Vagina (tissue), 2 donors: ENCODE results near the gene SCAI. TPM values are rescaled to one million over a fixed set of nuclear protein-coding genes. Genes with fewer than 3 reads are reported as not detected.
"Not testable (repeated sequence)": the region's sequence is repeated elsewhere in the genome, so short reads cannot be mapped to it uniquely, and the experiment has no call there.

Source experiments
- DNase-seq, 2 donors: peaks; one replicate each; pipeline ENCODE4 v3.0.0-alpha.2; 2017; ENCODE audit errors: extremely low spot score in 2 of 2
- H3K27ac ChIP-seq: fragments of 200-600 bp; sonication (generic); one replicate; pipeline ENCODE4 v1.5.1; 2019
- H3K27me3 ChIP-seq: fragments of 200-600 bp; sonication (generic); one replicate; pipeline ENCODE4 v1.5.1; 2019
- H3K36me3 ChIP-seq, 2 donors: fragments of 200-600 bp; sonication (generic); one replicate each; pipeline ENCODE4 v1.5.1; 2017 to 2019
- H3K4me1 ChIP-seq: fragments of 200-600 bp; sonication (generic); one replicate; pipeline ENCODE4 v1.5.1; 2019
- H3K4me3 ChIP-seq, 2 donors: fragments of 200-600 bp; sonication (generic); 1 replicate in 1 of 2; 2 replicates in 1 of 2; pipeline ENCODE4 v1.5.1; 2016 to 2019
- H3K9me3 ChIP-seq: fragments of 200-600 bp; sonication (generic); one replicate; pipeline ENCODE4 v1.5.1; 2019
- CTCF ChIP-seq, 3 experiments: fragments of 450-650 bp in 2 of 3; fragments of 200-600 bp in 1 of 3; sonication (generic) in 1 of 3; IDR thresholded peaks; one replicate each; pipeline ENCODE4 v1.5.1; 2017 to 2019; ENCODE audit warnings: antibody characterized with exemption in 3 of 3, mild to moderate bottlenecking in 2 of 3, moderate library complexity in 2 of 3
- POLR2A ChIP-seq, 2 donors: fragments of 450-650 bp; IDR thresholded peaks; one replicate each; pipeline ENCODE4 v1.6.1; 2017; ENCODE audit warnings: antibody characterized with exemption in 2 of 2, mild to moderate bottlenecking in 2 of 2, moderate library complexity in 2 of 2
- POLR2AphosphoS5 ChIP-seq, 2 donors: sonication (generic); formaldehyde crosslinking; IDR thresholded peaks; one replicate each; pipeline ENCODE4 v1.9.0; 2017; ENCODE audit warnings: antibody characterized with exemption in 2 of 2, mild to moderate bottlenecking in 2 of 2, low read depth in 1 of 2; ENCODE audit not compliant: insufficient read depth in 1 of 2
- intact Hi-C: fragments of 100-400 bp; cut with DNase I; formaldehyde crosslinking; loops from one replicate; pipeline ENCODE4 v1.15.1; 2023
- total RNA-seq: library from RNA; depleted of rRNA; stranded (reverse); fragments of >200 nt; gene quantifications from one replicate; pipeline ENCODE4 v1.2.3, GENCODE V29; 2016

Gene SCAI
- total RNA-seq, 1 donor from 2014 or later, result 15.7 TPM

- DNase-seq, result no peak
- intact Hi-C loops, result loop anchor here (10.0 kb wide), 1 partner anchor 61 kb away; the partner anchor contains the start of gene HSPA5
These were observed 40.2 kb upstream of the SCAI start for GRCh38 chr9:125183561-125183960.

GRCh38 chr9:125183054-125183453 is 39.7 kb upstream of the SCAI start:
- H3K9me3 ChIP-seq, result no peaks in the 10 kb centered on the region
- TF ChIP-seq POLR2AphosphoS5 (IDR thresholded peaks at IDR 0.05; ENCODE audit: insufficient read depth in 1 of 2, low read depth in 1 of 2) (no peak), POLR2A (IDR thresholded peaks at IDR 0.05) (no peak), CTCF (IDR thresholded peaks at IDR 0.05) (no peak)
- H3K4me3 ChIP-seq, result no peak overlapping the region
- no peak overlapping the region for H3K27ac ChIP-seq
- no peaks in the 10 kb centered on the region for H3K27me3 ChIP-seq
- peaks cover 58% of the 10 kb centered on the region for H3K4me1 ChIP-seq
- intact Hi-C loops, result loop anchor here (10.0 kb wide), 1 partner anchor 62 kb away; the partner anchor contains the start of gene HSPA5
- no peaks in the 10 kb centered on the region for H3K36me3 ChIP-seq
- no peak for DNase-seq

More at GRCh38 chr9:125183561-125183960, 40.2 kb upstream of the SCAI start:
- TF ChIP-seq POLR2A (IDR thresholded peaks at IDR 0.05) (no peak), POLR2AphosphoS5 (IDR thresholded peaks at IDR 0.05; ENCODE audit: insufficient read depth in 1 of 2, low read depth in 1 of 2) (no peak), CTCF (IDR thresholded peaks at IDR 0.05) (no peak)
- Histone ChIP-seq H3K27ac (no peak overlapping the region), H3K4me3 (no peak overlapping the region), H3K9me3 (no peaks in the 10 kb centered on the region), H3K36me3 (no peaks in the 10 kb centered on the region), H3K4me1 (peaks cover 63% of the 10 kb centered on the region), H3K27me3 (no peaks in the 10 kb centered on the region)

- peaks cover 50% of the 10 kb centered on the region for H3K4me1 ChIP-seq
- H3K9me3 ChIP-seq, H3K27ac ChIP-seq, DNase-seq, H3K4me3 ChIP-seq, H3K27me3 ChIP-seq, H3K36me3 ChIP-seq: not testable (repeated sequence)
- intact Hi-C loops, result loop anchor here (10.0 kb wide), 1 partner anchor 63 kb away; the partner anchor contains the start of gene HSPA5
These were observed 38.4 kb upstream of the SCAI start for GRCh38 chr9:125181756-125182155.

GRCh38 chr9:125180876-125181275 is 37.5 kb upstream of the SCAI start:
- Histone ChIP-seq H3K27ac (no peak overlapping the region), H3K4me3 (no peak overlapping the region), H3K27me3 (no peaks in the 10 kb centered on the region), H3K36me3 (no peaks in the 10 kb centered on the region), H3K4me1 (peaks cover 50% of the 10 kb centered on the region), H3K9me3 (no peaks in the 10 kb centered on the region)
- no peak for DNase-seq
- intact Hi-C loops, result loop anchor here (10.0 kb wide), 1 partner anchor 64 kb away; the partner anchor contains the start of gene HSPA5
- TF ChIP-seq POLR2A (IDR thresholded peaks at IDR 0.05) (no peak), POLR2AphosphoS5 (IDR thresholded peaks at IDR 0.05; ENCODE audit: insufficient read depth in 1 of 2, low read depth in 1 of 2) (no peak), CTCF (IDR thresholded peaks at IDR 0.05) (no peak)

- not testable (repeated sequence) for H3K36me3 ChIP-seq, H3K27me3 ChIP-seq, H3K27ac ChIP-seq, DNase-seq, H3K9me3 ChIP-seq, H3K4me3 ChIP-seq
- peaks cover 43% of the 10 kb centered on the region for H3K4me1 ChIP-seq
- intact Hi-C loops, result loop anchor here (10.0 kb wide), 1 partner anchor 65 kb away; the partner anchor contains the start of gene HSPA5
These were observed 36.4 kb upstream of the SCAI start for GRCh38 chr9:125179776-125180175.

GRCh38 chr9:125177888-125178287 is 34.6 kb upstream of the SCAI start:
- Histone ChIP-seq H3K36me3 (no peaks in the 10 kb centered on the region), H3K27me3 (no peaks in the 10 kb centered on the region), H3K27ac (no peak overlapping the region), H3K4me3 (no peak overlapping the region), H3K9me3 (no peaks in the 10 kb centered on the region), H3K4me1 (peaks cover 38% of the 10 kb centered on the region)
- intact Hi-C loops, result loop anchor here (1.0 kb wide), 1 partner anchor 10 kb away; no protein-coding TSS in a partner anchor
- no peak for DNase-seq
- TF ChIP-seq POLR2A (IDR thresholded peaks at IDR 0.05) (no peak), POLR2AphosphoS5 (IDR thresholded peaks at IDR 0.05; ENCODE audit: insufficient read depth in 1 of 2, low read depth in 1 of 2) (no peak), CTCF (IDR thresholded peaks at IDR 0.05) (no peak)
